HCT116 (cell line): ENCODE results near the gene GNS.

Source experiments
- CBX3 ChIP-seq: IDR thresholded peaks from 2 replicates; pipeline ENCODE4 v1.6.1; 2012; ENCODE audit warnings: low read depth
- CEBPB ChIP-seq: IDR thresholded peaks from 2 replicates; pipeline ENCODE4 v1.6.1; 2012; ENCODE audit warnings: low read depth
- ELF1 ChIP-seq: IDR thresholded peaks from 2 replicates; pipeline ENCODE4 v1.6.1; 2012; ENCODE audit warnings: low read depth, borderline replicate concordance
- EZH2 ChIP-seq: fragments of 200-600 bp; sonication (generic); IDR thresholded peaks from 2 replicates; pipeline ENCODE4 v1.6.1; 2017; ENCODE audit warnings: antibody characterized with exemption, mixed run types
- EZH2phosphoT487 ChIP-seq: fragments of 200-600 bp; IDR thresholded peaks from 2 replicates; pipeline ENCODE4 v1.6.1; 2018; ENCODE audit warnings: antibody characterized with exemption, borderline replicate concordance
- JUND ChIP-seq: IDR thresholded peaks from 2 replicates; pipeline ENCODE4 v1.6.1; 2012
- POLR2A ChIP-seq: IDR thresholded peaks from 2 replicates; pipeline ENCODE4 v1.7.0; 2011; ENCODE audit warnings: borderline replicate concordance; ENCODE audit not compliant: insufficient read depth, insufficient read length; ENCODE audit errors: extremely low read depth
- POLR2AphosphoS5 ChIP-seq: IDR thresholded peaks from 2 replicates; pipeline ENCODE4 v1.6.1; 2011; ENCODE audit warnings: mild to moderate bottlenecking, low read depth, low read length, moderate library complexity
- RAD21 ChIP-seq: IDR thresholded peaks from 2 replicates; pipeline ENCODE4 v1.6.1; 2012; ENCODE audit warnings: low read depth, mild to moderate bottlenecking
- YY1 ChIP-seq: IDR thresholded peaks from 2 replicates; pipeline ENCODE4 v1.6.1; 2011; ENCODE audit warnings: low read length, low read depth, moderate library complexity, mild to moderate bottlenecking; ENCODE audit not compliant: insufficient replicate concordance; ENCODE audit errors: extremely low read depth
- TF ChIP-seq, protein P1 (sequence below), 3 experiments: fragments of 200-600 bp in 1 of 3; sonication (generic) in 1 of 3; IDR thresholded peaks in 2 of 3; conservative IDR thresholded peaks in 1 of 3; 2 replicates each; pipeline ENCODE4 v1.5.1; 2012 to 2017; ENCODE audit warnings: low read depth in 2 of 3, low read length in 2 of 3, antibody characterized with exemption in 1 of 3, borderline replicate concordance in 1 of 3, control low read depth in 1 of 3, mild to moderate bottlenecking in 1 of 3, mixed read lengths in 1 of 3, mixed run types in 1 of 3, moderate library complexity in 1 of 3; ENCODE audit not compliant: insufficient read depth in 1 of 3
- TF ChIP-seq, protein P2 (sequence below): IDR thresholded peaks from 2 replicates; pipeline ENCODE4 v1.6.1; 2012; ENCODE audit warnings: low read depth

GRCh38 chr12:64716839-64717455, 42.3 kb downstream of the GNS start:
- no peak for TF ChIP-seq RAD21
- no peak for TF ChIP-seq POLR2A
- TF ChIP-seq, protein P1, sequence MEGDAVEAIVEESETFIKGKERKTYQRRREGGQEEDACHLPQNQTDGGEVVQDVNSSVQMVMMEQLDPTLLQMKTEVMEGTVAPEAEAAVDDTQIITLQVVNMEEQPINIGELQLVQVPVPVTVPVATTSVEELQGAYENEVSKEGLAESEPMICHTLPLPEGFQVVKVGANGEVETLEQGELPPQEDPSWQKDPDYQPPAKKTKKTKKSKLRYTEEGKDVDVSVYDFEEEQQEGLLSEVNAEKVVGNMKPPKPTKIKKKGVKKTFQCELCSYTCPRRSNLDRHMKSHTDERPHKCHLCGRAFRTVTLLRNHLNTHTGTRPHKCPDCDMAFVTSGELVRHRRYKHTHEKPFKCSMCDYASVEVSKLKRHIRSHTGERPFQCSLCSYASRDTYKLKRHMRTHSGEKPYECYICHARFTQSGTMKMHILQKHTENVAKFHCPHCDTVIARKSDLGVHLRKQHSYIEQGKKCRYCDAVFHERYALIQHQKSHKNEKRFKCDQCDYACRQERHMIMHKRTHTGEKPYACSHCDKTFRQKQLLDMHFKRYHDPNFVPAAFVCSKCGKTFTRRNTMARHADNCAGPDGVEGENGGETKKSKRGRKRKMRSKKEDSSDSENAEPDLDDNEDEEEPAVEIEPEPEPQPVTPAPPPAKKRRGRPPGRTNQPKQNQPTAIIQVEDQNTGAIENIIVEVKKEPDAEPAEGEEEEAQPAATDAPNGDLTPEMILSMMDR (IDR thresholded peaks at IDR 0.05 in 2 of 3, conservative IDR thresholded peaks at IDR 0.05 in 1 of 3; ENCODE audit: borderline replicate concordance in 1 of 3, insufficient read depth in 1 of 3, low read depth in 2 of 3, low read length in 2 of 3): no peak
- TF ChIP-seq EZH2phosphoT487: no peak
- TF ChIP-seq JUND: no peak
- TF ChIP-seq EZH2: no peak
- TF ChIP-seq, protein P2, sequence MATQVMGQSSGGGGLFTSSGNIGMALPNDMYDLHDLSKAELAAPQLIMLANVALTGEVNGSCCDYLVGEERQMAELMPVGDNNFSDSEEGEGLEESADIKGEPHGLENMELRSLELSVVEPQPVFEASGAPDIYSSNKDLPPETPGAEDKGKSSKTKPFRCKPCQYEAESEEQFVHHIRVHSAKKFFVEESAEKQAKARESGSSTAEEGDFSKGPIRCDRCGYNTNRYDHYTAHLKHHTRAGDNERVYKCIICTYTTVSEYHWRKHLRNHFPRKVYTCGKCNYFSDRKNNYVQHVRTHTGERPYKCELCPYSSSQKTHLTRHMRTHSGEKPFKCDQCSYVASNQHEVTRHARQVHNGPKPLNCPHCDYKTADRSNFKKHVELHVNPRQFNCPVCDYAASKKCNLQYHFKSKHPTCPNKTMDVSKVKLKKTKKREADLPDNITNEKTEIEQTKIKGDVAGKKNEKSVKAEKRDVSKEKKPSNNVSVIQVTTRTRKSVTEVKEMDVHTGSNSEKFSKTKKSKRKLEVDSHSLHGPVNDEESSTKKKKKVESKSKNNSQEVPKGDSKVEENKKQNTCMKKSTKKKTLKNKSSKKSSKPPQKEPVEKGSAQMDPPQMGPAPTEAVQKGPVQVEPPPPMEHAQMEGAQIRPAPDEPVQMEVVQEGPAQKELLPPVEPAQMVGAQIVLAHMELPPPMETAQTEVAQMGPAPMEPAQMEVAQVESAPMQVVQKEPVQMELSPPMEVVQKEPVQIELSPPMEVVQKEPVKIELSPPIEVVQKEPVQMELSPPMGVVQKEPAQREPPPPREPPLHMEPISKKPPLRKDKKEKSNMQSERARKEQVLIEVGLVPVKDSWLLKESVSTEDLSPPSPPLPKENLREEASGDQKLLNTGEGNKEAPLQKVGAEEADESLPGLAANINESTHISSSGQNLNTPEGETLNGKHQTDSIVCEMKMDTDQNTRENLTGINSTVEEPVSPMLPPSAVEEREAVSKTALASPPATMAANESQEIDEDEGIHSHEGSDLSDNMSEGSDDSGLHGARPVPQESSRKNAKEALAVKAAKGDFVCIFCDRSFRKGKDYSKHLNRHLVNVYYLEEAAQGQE: no peak
- TF ChIP-seq YY1: no peak
- no peak for TF ChIP-seq CEBPB
- TF ChIP-seq POLR2AphosphoS5: no peak
- no peak for TF ChIP-seq CBX3
- no peak for TF ChIP-seq ELF1
